GM19452 (cell line): ENCODE data around the gene KCNH4.
"Not testable (repeated sequence)": the region's sequence is repeated elsewhere in the genome, so short reads cannot be mapped to it uniquely, and the experiment has no call there.

Source experiments
- ATAC-seq: cut with Tn5 transposase; IDR thresholded peaks from one replicate; pipeline ENCODE4 v1.9.1; 2021; ENCODE audit not compliant: unreplicated experiment

KCNH4 gene

DNA sequence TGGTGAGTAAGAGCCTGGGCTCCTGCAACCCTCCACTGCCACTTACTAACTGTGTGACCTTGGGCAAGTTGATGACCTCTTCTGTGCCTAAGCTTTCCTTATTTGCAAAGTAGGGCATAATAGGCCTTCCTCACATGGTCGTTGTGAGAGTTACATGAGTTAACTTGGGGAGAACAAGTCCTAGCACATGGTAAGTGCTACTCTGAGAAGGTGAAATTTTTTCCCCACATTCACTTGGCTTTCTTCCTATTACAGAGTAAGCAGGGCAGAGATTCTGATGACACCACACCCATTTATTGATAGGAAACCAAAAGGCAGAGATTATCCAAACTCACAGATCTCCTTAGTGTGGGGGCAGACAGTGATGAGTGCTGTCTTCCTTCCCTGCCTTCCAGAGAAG lies 1.6 kb downstream of the KCNH4 start:
- ATAC-seq: no peak

GRCh38 chr17:42178817-42179216 lies 2.1 kb downstream of the KCNH4 start:
- no peak for ATAC-seq

GRCh38 chr17:42177684-42178083 lies 3.3 kb downstream of the KCNH4 start:
- no peak for ATAC-seq

DNA sequence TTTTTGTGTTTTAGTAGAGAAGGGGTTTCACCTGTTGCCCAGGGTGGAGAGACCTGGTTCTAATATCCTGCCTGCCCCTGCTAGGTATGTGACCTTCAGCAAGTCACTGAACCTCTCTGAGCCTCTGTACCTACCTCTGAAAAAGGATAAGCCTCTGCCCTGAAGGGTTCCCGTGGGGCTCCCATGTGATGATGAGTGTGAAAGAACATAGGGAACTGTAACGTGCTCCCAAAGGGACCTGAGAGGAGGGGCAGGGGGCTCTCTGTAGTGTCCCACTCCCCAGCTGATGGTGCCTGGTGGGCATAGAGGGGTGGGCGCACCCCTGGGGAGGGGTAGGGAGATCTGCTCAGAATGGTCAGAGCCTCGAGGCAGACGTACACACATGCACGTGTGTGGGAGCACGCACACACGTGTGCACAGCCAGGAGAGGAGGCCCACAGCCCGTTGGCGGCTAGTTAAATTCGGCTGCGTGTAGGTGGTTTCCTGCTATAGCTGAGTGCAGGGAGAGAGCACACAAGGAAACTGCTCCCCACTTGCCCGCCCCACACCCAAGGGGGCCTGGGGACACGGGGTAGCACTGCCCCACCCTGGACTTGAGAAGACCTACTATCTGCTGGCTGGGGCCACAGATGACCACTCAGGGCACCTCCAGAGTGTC lies 6.7 kb downstream of the KCNH4 start:
- no peak for ATAC-seq

DNA sequence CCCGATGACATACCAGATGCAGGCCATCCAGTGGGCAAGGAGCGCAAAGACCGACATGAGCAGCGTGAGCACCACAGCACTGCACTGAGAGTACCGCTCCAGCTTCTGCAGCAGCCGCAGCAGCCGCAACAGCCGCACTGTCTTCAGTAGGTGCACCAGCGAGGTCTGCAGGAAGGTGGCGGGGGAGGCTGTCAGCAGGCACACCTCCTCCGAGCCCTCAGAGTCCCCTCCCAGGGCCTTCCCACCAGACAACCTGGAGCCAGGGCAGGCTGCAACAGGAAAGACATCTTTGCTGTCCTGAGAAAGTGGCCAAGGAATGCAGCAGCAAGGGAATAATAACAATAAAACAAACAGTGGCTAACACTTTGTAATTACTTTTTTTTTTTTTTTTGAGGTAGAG lies 9.1 kb downstream of the KCNH4 start:
- ATAC-seq: no peak

GRCh38 chr17:42169351-42169750 lies 11.6 kb downstream of the KCNH4 start:
- ATAC-seq: no peak

GRCh38 chr17:42167807-42168206 lies 13.1 kb downstream of the KCNH4 start:
- ATAC-seq: no peak

GRCh38 chr17:42166196-42166763 lies 14.7 kb downstream of the KCNH4 start:
- ATAC-seq: no peak

DNA sequence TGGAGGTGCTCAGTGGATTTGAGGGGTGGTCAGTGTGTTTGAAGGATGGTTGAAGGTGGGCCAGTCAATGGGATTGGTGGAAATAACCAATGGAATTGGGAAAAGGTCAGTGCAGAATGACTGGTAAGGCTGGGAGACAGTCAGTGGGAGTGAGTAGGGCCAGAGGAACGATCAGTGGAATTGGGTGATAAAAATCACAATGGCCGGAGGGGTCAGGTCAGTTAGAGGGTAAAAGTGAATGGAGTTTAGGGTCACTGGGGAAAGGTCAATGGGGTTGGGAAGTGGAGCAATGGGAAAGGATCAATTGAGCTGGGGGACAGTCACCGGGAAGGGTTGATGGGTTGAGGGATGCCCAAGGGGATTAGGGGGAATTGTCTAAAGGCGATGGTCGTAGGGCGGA lies 15.2 kb downstream of the KCNH4 start:
- no peak for ATAC-seq

DNA sequence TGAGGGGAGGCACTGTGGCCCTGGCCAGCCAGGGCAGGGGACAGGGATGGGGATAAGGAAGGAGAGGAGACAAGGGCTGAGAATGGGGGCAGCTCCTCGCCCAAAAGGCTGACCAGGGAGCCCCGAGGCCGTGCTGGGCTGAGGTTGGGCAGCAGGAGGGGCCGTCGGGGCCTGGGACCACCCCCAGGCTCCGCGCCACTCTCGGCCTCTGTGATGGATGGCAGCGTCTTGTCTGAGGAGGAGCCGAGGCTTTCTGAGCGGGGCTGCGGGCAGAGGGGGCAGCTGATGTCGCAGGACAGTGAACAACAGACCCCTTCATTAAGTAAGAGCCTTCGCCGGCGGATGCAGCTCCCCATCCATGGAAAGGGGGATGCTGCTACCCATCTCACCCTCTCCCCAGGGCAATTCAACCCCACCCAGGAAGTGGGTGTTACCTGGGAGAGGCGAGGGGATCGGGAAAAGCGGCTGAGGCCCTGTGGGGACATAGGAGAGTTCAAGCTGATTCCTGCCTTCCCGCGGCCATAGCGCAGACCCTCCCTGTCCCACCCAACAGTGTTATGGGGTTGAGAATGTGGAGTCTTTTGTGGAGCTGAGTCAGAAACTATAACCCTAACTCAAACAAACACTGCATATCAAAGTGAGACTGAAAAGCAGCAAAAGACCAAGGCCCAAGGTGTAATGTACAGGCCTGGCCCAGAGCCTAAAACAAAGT lies 17.1 kb downstream of the KCNH4 start:
- no peak for ATAC-seq

DNA sequence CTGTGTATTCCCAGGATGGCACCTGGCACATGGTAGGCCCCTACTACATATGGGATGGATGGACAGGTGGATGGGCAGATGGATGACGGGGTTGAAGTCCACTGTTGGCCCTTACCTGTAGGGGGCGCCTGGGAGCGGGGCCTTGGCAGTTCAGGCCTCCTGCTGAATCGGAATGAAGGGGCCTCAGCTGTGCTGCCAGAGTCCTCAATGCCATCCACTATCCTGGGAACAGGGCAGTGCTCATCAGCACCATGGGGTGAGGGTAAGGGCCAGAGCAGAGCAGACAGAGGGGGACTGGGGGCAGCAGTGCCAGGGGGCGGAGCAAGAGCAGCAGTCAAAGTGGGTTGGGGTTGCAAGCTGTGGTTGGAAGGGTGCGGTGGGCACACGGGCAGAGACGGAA lies 17.8 kb downstream of the KCNH4 start:
- no peak for ATAC-seq

DNA sequence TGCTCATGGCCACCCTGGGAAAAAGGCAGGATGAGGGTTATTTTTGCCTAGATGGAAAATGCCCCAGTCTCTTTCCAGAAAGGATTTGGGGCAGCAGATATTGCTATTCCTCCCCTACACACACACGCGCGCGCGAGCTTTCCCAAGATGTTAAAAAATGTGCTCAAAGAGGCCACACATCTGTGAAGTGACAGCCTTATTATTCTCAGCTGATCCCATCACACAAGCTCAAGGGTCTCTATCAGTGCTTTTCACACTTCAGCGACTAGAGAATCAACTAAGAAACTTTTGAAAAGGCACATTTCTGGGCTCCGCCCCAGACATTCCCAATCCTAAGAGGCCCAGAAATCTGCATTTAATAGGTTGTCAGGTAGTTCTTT lies 20.4 kb downstream of the KCNH4 start:
- no peak for ATAC-seq

GRCh38 chr17:42159796-42160530 lies 21.0 kb downstream of the KCNH4 start:
- ATAC-seq: no peak

DNA sequence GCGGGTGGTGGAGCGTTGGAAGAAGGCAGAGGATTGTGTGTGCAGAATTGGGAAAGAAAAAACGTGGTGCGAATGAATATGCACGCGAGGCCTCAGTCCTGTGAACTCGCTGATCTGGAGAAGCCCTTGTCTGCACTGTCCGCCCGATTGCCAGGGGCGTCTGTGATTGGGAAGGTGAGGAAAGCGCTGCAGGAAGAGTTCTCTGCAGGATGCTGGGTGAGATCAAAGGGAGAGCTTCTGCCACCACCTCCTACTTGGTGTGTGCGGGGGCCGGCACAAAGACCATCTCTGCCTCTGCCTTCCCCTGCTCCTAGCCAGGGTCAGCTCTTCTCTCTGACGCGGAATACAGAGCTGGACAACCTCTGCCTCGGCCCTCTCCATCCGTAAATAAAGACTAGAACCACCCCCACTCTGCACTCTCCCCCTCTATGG lies 25.3 kb downstream of the KCNH4 start:
- ATAC-seq: no peak

DNA sequence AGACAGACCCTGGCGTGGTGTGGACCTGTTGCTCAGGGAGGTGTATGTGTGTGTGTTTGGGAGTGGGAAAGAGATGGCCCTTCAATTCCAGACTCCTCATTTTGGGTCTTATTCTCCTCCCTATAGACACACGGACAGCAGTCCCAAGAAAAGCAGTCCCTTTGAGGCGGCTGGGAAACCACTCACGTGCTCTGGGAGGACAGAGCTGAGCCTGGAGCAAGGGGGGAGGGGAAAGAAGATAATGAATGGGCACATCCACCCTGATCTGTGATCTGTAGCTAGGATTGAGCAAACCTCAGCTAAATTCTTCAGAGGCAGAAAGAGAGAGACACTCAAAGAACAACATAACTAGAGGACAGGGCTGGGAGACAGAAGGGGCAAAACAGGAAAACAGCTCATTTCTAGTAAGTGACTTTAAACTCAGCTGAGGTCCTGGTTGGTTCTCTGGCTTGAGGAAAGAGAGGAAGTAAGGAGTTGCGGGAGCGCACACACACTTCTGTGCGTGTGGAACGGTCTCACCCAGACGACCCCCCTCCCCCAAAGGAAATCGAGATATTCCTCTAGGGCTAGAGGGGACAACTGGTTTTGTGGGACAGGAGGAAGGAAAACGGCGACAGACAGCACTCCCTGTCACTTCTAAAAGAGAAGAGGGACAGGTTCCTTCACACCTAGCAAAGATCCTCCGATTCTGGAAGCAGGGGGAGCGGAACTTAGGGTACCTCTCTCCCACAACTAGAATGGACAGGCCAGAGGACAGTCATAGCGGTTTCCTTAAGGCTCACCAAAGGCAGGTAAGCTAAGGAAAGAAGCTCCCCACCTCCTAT lies 26.8 kb downstream of the KCNH4 start:
- ATAC-seq: no peak

DNA sequence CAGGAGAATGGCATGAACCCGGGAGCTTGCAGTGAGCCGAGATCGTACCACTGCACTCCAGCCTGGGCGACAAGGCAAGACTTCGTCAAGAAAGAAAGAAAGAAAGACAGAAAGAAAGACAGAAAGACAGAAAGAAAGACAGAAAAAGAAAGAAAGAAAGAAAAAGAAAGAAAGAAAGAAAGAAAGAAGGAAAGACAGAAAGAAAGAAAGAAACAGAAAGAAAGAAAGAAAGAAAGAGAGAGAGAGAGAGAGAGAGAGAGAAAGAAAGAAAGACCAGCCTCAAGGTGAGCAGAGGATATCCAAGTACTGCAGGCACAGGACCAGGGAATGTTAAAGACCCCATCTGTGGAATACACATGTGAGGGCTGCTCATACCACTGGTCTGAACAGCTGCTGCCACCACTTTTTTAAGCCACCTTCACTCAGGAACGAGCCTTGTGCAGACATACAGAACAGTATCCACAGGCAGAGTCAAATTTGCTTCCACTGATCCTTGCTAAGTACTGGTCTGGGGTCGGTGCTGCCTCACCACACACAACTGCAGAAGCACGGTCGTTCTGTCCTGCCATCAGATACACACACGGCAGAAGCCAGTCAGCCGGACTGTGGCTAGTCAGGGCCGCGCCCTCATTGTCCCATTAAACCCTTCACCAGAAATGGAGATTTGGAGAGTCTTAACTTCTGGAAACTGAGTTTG lies 33.9 kb downstream of the KCNH4 start:
- ATAC-seq: no peak

DNA sequence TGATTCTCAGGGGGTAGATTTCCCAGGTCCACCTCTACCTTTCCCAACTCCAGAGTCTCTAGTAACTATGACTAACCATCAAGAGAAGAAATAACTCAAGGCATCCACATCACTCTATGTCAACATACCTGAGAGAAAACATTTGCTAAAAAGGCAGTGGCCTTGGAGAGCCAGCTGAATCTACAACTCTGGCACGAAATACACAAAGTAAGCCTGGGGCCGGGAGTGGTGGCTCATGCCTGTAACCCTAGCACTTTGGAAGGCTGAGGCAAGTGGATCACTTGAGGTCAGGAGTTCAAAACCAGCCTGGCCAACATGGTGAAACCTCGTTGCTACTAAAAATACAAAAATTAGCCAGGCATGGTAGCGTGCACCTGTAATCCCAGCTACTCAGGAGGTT lies 37.8 kb downstream of the KCNH4 start:
- not testable (repeated sequence) for ATAC-seq

DNA sequence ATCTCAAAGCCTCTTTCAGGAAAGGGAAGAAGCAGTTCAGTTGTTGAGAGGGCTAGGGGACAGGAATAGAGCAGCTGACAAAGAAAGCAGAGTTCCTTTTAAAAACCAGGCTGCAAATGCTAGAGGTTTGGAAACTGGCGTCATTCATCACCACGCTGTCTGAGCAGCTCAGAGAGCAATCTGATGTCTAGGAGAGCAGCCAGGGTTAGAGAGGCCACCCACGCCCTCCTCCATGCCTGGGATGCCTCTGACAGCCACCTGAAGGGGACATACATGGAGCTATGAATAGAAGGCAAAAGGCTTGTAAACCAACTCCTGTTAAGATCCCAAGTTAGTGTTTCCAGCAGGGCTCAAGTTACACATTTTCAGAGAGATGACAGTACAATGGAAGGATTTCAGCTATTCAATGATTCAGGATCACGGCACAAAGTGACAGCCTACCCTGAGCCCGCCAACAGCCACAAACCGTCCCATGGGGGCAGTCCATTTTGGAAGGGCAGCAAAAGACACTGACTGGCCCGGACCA lies 38.5 kb downstream of the KCNH4 start:
- no peak for ATAC-seq

GRCh38 chr17:42141382-42141781 lies 39.6 kb downstream of the KCNH4 start:
- no peak for ATAC-seq

DNA sequence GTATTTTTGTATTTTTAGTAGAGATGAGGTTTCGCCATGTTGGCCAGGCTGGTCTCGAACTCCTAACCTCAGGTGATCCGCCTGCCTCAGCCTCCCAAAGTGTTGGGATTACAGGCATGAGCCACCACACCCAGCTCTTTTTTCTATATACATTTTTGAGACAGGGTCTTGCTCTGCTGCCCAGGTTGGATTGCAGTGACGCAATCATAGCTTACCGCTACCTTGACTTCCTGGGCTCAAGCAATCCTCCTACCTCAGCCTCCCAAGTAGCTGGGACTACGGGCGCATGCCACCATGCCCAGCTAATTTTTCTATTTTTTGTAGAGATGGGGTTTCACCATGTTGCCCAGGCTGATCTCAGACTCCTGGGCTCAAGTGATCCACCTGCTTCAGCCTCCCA lies 40.3 kb downstream of the KCNH4 start:
- not testable (repeated sequence) for ATAC-seq
